H54 (cell line): Measurements from ENCODE around the gene MYO7A.

ENCODE experiments used
- DNase-seq: peaks from one replicate; pipeline ENCODE4 v3.0.0; 2011; ENCODE audit warnings: low spot score, mixed read lengths; ENCODE audit not compliant: insufficient read length
- FAIRE-seq: peaks from 3 replicates; lab custom pipeline; 2011; peaks lifted over from hg19 to GRCh38; lab: Jason Lieb, UNC
- POLR2A ChIP-seq: IDR thresholded peaks from 2 replicates; pipeline ENCODE4 v1.6.1; 2011; ENCODE audit warnings: low read depth, mild to moderate bottlenecking, low read length

MYO7A gene

DNA sequence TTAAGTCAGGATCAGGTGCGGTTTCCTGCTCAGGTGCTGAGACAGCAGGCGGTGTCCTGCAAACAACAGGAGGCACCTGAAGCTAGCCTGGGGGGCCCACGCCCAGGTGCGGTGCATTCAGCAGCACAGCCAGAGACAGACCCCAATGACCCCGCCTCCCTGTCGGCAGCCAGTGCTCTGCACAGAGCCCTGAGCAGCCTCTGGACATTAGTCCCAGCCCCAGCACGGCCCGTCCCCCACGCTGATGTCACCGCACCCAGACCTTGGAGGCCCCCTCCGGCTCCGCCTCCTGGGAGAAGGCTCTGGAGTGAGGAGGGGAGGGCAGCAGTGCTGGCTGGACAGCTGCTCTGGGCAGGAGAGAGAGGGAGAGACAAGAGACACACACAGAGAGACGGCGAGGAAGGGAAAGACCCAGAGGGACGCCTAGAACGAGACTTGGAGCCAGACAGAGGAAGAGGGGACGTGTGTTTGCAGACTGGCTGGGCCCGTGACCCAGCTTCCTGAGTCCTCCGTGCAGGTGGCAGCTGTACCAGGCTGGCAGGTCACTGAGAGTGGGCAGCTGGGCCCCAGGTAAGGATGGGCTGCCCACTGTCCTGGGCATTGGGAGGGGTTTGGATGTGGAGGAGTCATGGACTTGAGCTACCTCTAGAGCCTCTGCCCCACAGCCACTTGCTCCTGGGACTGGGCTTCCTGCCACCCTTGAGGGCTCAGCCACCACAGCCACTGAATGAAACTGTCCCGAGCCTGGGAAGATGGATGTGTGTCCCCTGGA is at the start of gene MYO7A:
Gene MYO7A (plus strand): TSS at position 327 of the 772 bp plus-strand sequence. CDS start 2,389 bp downstream, outside the sequence.
- TF ChIP-seq POLR2A: no peak
- no peak for DNase-seq
- FAIRE-seq: no peak

DNA sequence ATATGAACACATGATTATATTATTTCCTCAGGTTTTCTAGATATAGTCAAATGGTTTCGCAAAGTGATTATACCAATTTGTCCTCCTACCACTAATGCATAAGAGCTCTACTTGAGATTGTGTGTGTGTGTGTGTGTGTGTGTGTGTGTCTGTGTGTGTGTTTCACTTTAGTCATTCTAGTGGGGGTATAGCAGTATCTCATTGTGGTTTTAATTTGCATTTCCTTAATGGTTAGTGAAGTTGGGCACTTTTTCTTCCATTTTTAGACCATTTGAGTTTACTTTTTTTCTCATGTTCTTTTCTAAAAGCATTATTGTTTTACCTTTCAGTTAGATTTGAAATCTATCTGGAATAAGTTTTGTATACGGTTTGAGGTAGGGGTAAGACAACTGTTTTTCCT is 48.4 kb upstream of the MYO7A start:
- no peak for FAIRE-seq
- DNase-seq: no peak
- no peak for TF ChIP-seq POLR2A

DNA sequence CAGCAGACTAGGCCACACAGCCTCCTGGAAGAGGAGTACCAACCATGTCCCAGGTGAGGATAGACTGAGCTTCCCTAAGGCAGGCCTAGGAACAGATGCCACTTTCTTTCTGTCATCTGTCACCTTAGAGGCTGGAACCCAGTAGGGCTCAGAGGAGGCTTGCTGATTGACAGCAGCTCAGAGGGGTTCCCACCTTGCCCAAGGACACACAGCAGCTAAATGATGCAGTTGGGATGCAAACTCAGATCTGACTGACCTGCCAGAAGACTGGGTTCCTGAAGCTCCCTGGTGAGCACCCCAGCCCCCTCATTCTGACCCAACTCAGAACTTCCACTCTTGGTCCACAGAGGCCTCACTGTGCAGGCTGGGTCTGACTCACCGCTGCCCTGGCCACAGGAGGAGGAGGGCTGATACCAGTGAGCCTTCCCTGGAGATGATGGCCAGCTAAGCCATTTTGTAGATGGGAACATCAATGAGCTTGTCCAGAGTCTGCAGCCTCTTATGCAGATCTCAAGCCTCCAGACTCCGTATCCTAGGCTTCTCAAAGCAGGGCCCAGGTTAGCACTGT is 47.3 kb upstream of the MYO7A start:
- DNase-seq (no peak), FAIRE-seq (no peak)
- TF ChIP-seq POLR2A: no peak

DNA sequence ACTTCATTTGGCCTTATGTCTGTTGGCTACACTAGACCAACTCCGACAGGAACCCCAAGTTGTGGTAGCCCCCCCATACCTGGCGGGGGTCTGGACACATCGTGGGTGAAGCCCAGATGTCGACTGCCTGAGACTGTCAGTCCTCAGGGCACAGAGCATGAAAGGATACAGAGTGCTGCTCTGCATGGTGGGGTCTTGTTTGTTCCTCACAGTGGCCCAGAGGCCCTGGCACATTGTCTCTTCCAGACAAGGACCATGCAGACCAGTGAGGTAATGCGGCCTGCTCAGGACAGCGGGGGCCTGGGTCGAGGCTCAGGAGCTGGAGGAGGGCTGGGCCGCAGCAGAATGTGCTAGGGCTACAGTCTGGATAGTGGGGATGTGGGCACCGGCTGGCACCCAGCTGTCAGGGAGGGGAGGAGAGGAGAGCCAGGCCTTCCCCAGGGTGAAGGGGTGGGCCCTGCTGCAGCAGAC is 46.6 kb upstream of the MYO7A start:
- no peak for TF ChIP-seq POLR2A
- DNase-seq (no peak), FAIRE-seq (no peak)

DNA sequence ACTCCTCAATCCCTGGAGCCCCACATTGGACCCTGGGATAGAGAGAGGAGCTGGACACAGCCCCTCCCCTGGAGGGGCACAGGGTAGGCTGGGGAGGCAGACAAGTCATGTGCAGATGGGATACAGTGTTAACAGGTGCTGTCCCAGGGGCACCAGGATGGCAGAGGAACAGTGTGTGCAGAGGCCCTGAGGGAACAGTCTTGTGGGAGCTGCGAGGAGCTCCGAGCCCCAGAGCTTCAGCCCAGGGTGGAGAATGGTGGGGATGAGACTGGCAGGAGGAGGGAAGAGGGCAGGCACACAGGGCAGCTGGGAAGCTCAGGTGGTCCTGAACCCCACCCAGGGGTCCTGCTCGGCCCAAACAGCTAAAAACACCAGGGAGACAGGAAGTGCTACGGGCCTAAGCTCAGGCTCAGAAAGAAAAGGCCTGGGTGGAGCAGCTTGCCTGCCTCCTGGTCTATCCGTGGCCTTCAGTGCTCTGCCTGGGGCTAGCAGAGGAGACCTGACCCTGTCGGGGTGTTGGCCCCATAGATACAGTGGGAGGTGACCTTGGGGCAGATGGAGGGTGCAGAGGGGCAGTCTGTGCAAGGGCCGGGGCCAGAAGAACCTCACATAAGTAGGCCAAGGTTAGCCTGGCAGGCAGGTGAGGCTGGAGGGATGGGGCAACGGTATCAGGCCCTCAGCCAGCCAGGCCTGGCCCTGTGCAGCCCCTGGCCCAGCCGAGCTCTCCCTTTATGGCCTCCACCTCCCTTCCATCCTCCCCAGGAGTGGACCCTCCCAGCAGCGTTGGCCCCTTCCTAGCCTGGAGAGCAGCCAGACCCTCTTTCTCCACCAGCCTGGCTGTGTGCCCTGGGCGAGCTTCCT is 45.8 kb upstream of the MYO7A start:
- FAIRE-seq (no peak), DNase-seq (no peak)
- TF ChIP-seq POLR2A: no peak

DNA sequence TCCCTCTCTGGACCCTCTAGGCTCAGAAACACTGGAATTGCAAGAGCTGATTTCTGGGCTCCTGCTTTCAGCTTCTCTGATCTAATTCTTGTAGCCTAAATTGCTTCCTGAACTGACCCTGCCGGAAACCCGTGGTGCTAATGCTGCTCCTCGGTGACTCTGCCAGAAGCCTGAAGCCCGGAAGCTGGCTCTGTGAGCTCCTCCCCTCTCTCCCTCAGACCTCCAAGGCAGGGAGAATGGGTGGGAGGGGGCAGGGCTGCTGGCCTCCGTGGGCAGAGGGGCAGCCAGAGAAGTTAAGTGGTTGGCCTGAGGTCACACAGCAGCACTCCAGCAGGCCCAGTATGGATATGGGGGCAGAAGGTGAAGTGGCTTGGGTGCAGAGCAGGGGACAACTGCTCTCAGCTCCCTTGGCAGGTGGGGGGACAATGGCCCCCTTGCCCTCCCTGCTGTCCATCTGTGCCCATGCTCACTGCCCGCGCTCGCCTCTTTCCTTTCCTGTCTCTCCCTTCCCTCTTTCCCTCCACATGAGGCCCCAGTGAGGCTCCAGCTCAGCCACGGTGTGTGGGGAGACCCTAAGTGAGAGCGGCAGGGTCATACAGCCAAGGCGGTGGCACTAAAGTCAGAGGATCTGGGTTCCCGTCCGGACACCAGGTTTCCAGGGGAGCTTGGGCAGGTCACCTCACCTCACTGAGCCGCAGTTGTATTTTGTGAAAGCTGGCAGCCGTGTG is 45.0 kb upstream of the MYO7A start:
- TF ChIP-seq POLR2A: no peak

DNA sequence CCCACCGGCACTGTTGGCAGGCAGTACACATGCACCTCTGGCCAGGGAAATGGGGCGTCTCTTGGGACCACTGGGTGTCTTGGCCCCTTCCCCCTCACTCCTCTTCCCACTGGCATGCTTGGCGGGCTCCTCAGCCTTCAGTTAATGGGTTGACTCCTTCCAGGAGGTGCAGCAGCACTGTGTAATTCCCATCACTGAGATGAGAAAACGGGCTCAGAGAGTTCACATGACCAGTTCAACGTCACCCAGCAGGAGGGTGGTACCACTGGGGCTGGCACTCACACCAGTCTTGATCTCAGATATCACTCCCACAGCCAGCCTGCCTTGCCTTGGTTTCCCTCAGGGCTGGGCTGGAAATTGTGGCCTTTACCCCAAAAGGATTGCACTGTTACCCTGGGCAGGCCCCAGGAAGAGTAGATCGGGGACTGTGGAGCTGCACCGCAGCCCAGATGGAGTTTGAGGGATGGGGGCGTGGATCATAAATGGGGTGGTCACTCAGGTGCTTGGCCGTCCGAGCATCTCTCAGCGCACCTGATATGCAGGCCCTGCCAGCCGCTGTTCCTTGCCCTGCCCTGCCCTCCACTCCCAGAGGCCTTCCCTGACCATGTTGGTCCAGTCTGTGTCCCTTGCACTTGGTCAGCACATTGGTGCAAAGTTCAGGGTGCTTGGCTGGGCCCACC is 44.3 kb upstream of the MYO7A start:
- no peak for TF ChIP-seq POLR2A
- DNase-seq: no peak
- FAIRE-seq: no peak

More for the DNA sequence above, 45.0 kb upstream of the MYO7A start:
- DNase-seq (no peak), FAIRE-seq (no peak)

DNA sequence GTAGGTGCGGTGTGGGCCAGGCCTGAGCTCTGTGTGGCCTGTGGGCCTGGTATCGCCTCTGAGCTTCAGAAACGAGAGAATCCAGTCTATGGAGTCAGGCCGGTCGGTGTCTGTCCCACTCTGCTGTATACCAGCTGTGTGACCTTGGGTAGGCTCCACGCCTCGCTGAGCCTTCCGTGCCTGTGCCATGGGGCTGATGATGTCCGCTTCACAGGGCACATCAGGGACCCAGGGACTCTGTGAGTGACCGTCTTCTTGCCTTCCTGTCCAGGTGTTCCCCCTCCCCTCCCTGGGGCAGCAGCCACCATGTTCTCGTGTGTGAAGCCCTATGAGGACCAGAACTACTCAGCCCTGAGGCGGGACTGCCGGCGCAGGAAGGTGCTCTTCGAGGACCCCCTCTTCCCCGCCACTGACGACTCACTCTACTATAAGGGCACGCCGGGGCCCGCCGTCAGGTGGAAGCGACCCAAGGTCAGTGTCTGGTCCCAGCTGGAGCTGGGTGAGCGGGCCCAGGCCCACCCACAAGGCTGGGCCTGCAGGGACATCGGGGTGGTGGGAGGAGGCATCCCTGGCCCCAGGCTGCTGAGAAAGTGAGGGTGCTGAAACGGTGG is 43.4 kb upstream of the MYO7A start:
- TF ChIP-seq POLR2A: no peak
- FAIRE-seq: no peak

DNA sequence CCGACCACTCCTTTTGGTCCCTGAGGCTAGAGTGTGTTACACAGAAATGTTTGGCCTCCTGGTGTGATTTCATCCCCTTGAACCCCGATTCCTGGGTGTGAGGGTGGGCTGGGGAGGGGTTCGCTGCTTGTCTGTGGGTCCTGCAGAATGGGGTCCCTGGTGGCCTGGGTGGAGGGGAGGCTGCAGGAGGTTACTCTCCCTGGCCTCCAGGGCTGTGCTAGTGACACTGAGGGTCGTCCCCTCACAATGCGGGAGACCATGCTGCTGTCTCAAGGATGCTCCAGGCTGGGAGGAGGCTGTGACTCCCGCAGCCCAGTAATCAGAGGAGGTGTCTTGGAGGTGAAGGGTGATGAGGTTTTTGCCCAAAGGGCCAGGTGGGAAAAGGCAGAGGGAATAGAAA is 42.4 kb upstream of the MYO7A start:
- DNase-seq (no peak), FAIRE-seq (no peak)
- no peak for TF ChIP-seq POLR2A

More for the DNA sequence above, 43.4 kb upstream of the MYO7A start:
- DNase-seq: no peak

DNA sequence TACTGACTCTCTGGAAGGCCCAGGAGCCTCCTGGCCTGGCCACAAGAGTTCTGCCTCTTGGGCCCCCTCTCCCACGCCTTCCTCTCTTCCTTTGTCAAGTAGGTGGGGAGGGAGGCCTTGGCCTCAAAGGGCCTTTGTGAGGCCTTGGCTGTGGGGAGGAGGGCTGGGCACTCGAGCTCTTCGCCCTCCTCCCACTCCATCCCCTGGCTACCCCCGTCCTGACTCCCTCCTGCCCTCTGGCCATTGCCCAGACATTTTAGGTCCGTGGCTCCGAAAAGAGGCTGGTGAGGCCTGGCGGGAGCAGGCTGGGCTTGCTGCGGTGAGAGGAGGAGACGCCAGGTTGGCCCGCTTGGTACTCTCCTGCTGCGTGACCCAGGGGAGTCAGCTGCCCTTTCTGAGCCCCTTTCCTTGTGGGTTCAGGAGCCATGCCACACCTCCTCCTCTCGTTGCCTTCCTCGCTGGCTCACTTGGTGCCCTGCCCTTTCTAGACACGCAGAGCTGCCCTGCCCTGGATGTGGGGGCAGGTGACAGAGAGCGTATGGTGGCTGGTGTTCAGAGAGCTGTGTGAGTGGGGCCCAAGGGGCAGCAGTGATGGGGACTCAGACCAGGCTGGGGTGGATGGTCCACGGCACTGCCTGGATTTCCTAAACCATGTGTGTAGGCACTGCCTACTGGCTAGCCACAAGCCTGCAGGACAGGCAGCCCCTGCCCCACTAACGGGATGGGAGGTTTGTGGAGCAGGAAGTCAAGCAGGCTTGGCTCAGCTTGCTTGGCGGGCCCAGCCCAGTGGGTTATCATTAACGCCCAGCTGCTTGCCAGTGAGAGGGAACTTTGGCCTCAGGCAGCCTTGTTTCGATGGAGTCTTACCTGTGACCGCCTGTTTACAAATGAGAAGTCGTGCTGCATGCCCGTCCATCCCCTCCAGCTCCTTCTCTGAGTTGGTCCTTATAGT is 41.2 kb upstream of the MYO7A start:
- FAIRE-seq (no peak), DNase-seq (no peak)
- no peak for TF ChIP-seq POLR2A

DNA sequence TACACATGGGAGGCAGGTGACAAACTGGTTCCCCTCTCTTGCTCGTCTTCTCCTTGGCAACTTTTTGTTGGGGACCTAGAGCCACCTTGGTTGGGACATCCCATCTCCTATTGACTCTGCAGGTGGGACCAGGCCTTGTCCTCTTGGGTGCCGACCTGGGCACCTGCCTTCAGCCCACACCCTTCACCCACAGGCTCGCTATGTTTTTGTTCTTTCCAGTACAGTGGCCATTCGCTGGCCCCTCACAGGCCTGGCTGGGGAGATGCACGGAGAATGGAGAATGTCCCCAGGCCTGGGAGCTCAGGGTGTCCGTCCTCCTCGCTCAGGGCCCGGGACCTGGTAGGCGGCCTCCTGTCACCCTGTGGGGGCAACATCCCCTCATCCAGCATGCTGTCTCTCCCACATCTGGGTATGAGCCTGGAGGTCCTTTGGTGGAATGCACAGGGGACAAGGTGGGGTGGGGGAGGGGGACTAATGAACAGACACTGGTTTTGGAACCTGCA is 40.3 kb upstream of the MYO7A start:
- no peak for FAIRE-seq
- no peak for TF ChIP-seq POLR2A

More for the DNA sequence above, 40.3 kb upstream of the MYO7A start:
- DNase-seq: no peak
